Measurements from ENCODE around the gene CRABP1. TPM values are rescaled to one million over a fixed set of nuclear protein-coding genes. Genes with fewer than 3 reads are reported as not detected.

The CRABP1 gene
- total and polyA plus RNA-seq, 3 donors from 2014 or later = 0.74 to 2.4 (median 1.1) TPM

DNA sequence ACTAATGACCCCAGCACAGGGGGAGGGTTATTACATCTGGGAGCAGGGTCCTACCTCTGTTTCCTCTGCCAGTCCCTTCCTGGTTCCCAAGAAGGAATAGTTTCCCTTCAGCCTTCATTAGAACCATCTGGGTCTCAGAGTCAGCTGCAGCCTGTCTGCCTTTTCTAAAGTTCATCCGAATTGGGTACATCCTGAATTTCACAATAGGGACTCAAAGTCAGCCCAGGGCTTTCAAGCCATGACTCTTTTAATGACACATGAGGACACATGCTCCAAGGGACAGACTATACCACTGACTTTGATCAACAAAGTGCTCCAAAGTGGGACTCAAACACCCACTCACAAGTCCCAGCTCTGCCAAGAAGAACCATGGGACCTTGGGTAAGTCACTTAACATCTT, 12.7 kb upstream of the CRABP1 start:
- H3K4me3 ChIP-seq = no peak overlapping the region
- H3K27me3 ChIP-seq = no peaks in the 10 kb centered on the region
- H3K36me3 ChIP-seq (ENCODE audit: low read depth, missing control alignments) = no peaks in the 10 kb centered on the region
- DNase-seq = no peak
- no peaks in the 10 kb centered on the region for H3K4me1 ChIP-seq
- WGBS, 2 donors = 52 to 80% methylated on average over 1 of the region's 1 CpG
- TF ChIP-seq, protein P1, sequence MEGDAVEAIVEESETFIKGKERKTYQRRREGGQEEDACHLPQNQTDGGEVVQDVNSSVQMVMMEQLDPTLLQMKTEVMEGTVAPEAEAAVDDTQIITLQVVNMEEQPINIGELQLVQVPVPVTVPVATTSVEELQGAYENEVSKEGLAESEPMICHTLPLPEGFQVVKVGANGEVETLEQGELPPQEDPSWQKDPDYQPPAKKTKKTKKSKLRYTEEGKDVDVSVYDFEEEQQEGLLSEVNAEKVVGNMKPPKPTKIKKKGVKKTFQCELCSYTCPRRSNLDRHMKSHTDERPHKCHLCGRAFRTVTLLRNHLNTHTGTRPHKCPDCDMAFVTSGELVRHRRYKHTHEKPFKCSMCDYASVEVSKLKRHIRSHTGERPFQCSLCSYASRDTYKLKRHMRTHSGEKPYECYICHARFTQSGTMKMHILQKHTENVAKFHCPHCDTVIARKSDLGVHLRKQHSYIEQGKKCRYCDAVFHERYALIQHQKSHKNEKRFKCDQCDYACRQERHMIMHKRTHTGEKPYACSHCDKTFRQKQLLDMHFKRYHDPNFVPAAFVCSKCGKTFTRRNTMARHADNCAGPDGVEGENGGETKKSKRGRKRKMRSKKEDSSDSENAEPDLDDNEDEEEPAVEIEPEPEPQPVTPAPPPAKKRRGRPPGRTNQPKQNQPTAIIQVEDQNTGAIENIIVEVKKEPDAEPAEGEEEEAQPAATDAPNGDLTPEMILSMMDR (IDR thresholded peaks at IDR 0.05) = no peak
- no peak for TF ChIP-seq POLR2A (IDR thresholded peaks at IDR 0.05)
- no peaks in the 10 kb centered on the region for H3K9me3 ChIP-seq
- intact Hi-C loops (cut with DNase I; ENCODE audit: low total_unique reads) = no loop called here
- H3K27ac ChIP-seq = no peak overlapping the region

DNA sequence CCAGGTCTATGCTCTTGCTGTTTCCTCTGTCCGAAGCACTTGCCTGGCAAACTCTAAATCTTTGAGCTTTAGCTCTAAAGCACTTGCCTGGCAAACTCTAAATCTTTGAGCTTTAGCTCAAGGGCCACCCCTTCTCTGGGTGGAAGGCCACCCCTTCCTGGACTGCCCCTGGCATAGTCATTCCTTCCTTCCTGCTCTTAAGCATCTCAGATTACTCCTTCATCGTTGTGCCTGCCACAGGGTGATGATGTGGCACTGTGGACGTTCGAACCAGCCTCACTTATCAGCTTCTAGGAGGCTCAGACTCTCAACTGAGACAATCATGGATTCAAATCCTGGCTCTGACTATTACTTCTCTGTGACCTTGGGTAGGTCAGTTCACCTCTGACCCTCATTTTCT, 10.5 kb upstream of the CRABP1 start:
- intact Hi-C loops (cut with DNase I; ENCODE audit: low total_unique reads) = no loop called here
- Histone ChIP-seq H3K4me3 (no peak overlapping the region), H3K27me3 (no peaks in the 10 kb centered on the region), H3K27ac (no peak overlapping the region), H3K4me1 (no peaks in the 10 kb centered on the region), H3K9me3 (no peaks in the 10 kb centered on the region), H3K36me3 (ENCODE audit: low read depth, missing control alignments) (no peaks in the 10 kb centered on the region)
- 72 to 80% methylated on average over 4 of the region's 4 CpGs for WGBS, 2 donors
- no peak for TF ChIP-seq POLR2A (IDR thresholded peaks at IDR 0.05)
- TF ChIP-seq, protein P1 (IDR thresholded peaks at IDR 0.05) = no peak
- DNase-seq = no peak

DNA sequence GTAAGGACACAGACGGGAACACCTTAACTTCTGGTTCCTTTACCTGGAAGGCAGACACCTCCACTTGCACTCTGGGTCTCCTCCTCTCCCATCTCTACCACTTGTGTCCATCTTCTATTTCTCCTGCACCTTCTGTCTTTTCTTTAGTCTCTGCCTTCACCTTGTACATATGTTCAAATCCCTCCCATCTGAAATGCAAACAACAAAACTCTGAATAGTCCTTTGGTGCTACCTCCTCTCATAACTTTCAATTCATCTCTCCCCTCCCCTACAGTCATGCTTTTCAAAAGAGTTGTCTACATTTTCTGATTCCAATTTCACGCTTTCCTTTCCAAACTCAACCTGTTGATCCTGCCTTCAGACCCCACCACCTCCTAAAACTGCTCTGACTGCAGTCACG, 5.3 kb upstream of the CRABP1 start:
- Histone ChIP-seq H3K36me3 (ENCODE audit: low read depth, missing control alignments) (no peaks in the 10 kb centered on the region), H3K27ac (no peak overlapping the region), H3K4me1 (no peaks in the 10 kb centered on the region), H3K27me3 (no peaks in the 10 kb centered on the region), H3K4me3 (no peak overlapping the region), H3K9me3 (no peaks in the 10 kb centered on the region)
- intact Hi-C loops (cut with DNase I; ENCODE audit: low total_unique reads) = no loop called here
- 94 to 96% methylated on average over 3 of the region's 3 CpGs for WGBS, 2 donors
- no peak for DNase-seq
- TF ChIP-seq, protein P1 (IDR thresholded peaks at IDR 0.05) = no peak
- TF ChIP-seq POLR2A (IDR thresholded peaks at IDR 0.05) = no peak

DNA sequence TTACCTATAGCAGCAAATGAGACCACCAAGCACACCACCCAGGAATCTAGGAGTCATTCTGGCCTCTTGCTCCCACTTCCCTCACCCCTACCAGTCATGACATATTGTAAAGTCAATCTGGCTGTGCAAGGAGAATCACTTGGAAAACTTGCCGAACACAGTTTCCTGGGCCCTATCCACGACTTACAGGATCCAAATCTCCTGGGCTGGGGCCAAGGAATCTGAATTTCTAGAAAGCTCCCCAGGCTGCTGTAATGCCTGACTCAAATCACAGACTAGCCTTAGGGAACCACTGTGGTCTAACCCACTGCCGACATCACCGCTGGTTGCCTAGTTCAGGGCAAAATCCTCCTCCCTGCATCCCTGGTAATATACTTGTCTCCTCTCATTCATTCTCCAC, 4.2 kb upstream of the CRABP1 start:
- Histone ChIP-seq H3K27me3 (no peaks in the 10 kb centered on the region), H3K36me3 (ENCODE audit: low read depth, missing control alignments) (no peaks in the 10 kb centered on the region), H3K9me3 (no peaks in the 10 kb centered on the region), H3K4me3 (no peak overlapping the region), H3K4me1 (no peaks in the 10 kb centered on the region), H3K27ac (no peak overlapping the region)
- TF ChIP-seq, protein P1 (IDR thresholded peaks at IDR 0.05) = no peak
- no peak for TF ChIP-seq POLR2A (IDR thresholded peaks at IDR 0.05)
- intact Hi-C loops (cut with DNase I; ENCODE audit: low total_unique reads) = no loop called here
- 80 to 90% methylated on average over 4 of the region's 4 CpGs for WGBS, 2 donors
- no peak for DNase-seq

DNA sequence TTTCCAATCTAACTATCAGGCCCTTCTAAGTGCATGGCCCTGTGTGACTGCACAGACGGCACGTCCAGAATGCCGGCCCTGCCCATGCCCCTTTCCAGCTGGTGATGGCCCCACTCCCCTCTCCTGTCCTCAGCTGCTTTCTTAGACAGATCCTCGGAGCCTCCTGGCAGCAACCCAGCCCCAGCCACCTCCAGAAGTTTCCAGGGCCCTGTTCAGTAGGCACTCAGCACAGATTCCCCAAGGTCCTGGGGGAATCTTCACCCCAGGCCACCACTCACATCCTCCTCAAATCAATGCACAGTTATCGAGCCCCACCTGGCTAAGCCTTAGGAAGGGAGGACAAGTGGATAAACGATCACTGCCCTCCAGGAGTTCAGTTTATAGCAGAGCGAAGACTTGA, 1.4 kb upstream of the CRABP1 start:
- 62 to 90% methylated on average over 6 to 7 of the region's 7 CpGs for WGBS, 2 donors
- Histone ChIP-seq H3K27me3 (no peaks in the 10 kb centered on the region), H3K36me3 (ENCODE audit: low read depth, missing control alignments) (no peaks in the 10 kb centered on the region), H3K27ac (no peak overlapping the region), H3K9me3 (no peaks in the 10 kb centered on the region), H3K4me3 (no peak overlapping the region), H3K4me1 (no peaks in the 10 kb centered on the region)
- intact Hi-C loops (cut with DNase I; ENCODE audit: low total_unique reads) = no loop called here
- TF ChIP-seq, protein P1 (IDR thresholded peaks at IDR 0.05) = no peak
- no peak for DNase-seq
